IPS DF 6.9 (cell line): ENCODE data around the gene MRM3.
"Not testable (repeated sequence)": the region's sequence is repeated elsewhere in the genome, so short reads cannot be mapped to it uniquely, and the experiment has no call there.

Experiments
- DNase-seq: peaks from one replicate; pipeline ENCODE4 v3.0.0-alpha.2; 2013; ENCODE audit warnings: low read depth, low spot score
- H3K27ac ChIP-seq: one replicate; pipeline ENCODE4 v1.5.1; 2013; ENCODE audit warnings: low read length, control low read depth
- H3K27me3 ChIP-seq: 2 replicates; pipeline ENCODE4 v1.6.1; 2013; ENCODE audit warnings: mild to moderate bottlenecking, low read length; ENCODE audit not compliant: control insufficient read depth, insufficient read depth
- H3K36me3 ChIP-seq: 2 replicates; pipeline ENCODE4 v1.6.1; 2013; ENCODE audit warnings: low read length; ENCODE audit not compliant: control insufficient read depth, insufficient read depth
- H3K4me1 ChIP-seq: 2 replicates; pipeline ENCODE4 v1.6.1; 2013; ENCODE audit warnings: low read length; ENCODE audit not compliant: control insufficient read depth, insufficient read depth
- H3K4me3 ChIP-seq: 2 replicates; pipeline ENCODE4 v1.5.1; 2013; ENCODE audit warnings: mild to moderate bottlenecking, low read length
- H3K9me3 ChIP-seq: 2 replicates; pipeline ENCODE4 v1.6.1; 2013; ENCODE audit warnings: low read length, inconsistent platforms; ENCODE audit not compliant: control insufficient read depth, insufficient read depth
- WGBS: extraction: QIAGEN DNeasy Blood & Tissue Kit; methylation state at CpG from one replicate; pipeline ENCODE4 v1.1.7; 2013; ENCODE audit warnings: mixed read lengths, missing lambda C conversion rate; ENCODE audit not compliant: insufficient read length, insufficient coverage; 5-methylcytosine and 5-hydroxymethylcytosine counted together

MRM3 gene

GRCh38 chr17:785901-786300 lies 3.7 kb downstream of the MRM3 start:
- H3K27me3 ChIP-seq, DNase-seq, H3K9me3 ChIP-seq, H3K36me3 ChIP-seq, H3K4me1 ChIP-seq, H3K27ac ChIP-seq, H3K4me3 ChIP-seq: not testable (repeated sequence)
- no CpG with 5 or more reads among the region's 7 CpGs for WGBS

- Histone ChIP-seq H3K9me3 (no peaks in the 10 kb centered on the region), H3K4me3 (no peak overlapping the region), H3K27ac (no peak overlapping the region), H3K4me1 (peaks cover 2% of the 10 kb centered on the region; the same call in 1 of the 2 replicates), H3K36me3 (peaks cover 11% of the 10 kb centered on the region), H3K27me3 (no peaks in the 10 kb centered on the region)
- no CpG with 5 or more reads among the region's 12 CpGs for WGBS
- DNase-seq = no peak
Measured at GRCh38 chr17:787641-788221, 5.6 kb downstream of the MRM3 start.

- H3K36me3 ChIP-seq = peaks cover 11% of the 10 kb centered on the region
- no peak overlapping the region for H3K27ac ChIP-seq
- no peaks in the 10 kb centered on the region for H3K27me3 ChIP-seq
- H3K9me3 ChIP-seq = no peaks in the 10 kb centered on the region
- no peak for DNase-seq
- no peaks in the 10 kb centered on the region for H3K4me1 ChIP-seq
- no CpG with 5 or more reads among the region's 4 CpGs for WGBS
- H3K4me3 ChIP-seq = no peak overlapping the region
Measured at GRCh38 chr17:788551-788950, 6.4 kb downstream of the MRM3 start.

- WGBS = no CpG with 5 or more reads among the region's 14 CpGs
- Histone ChIP-seq H3K27ac (no peak overlapping the region), H3K9me3 (no peaks in the 10 kb centered on the region), H3K4me3 (no peak overlapping the region), H3K36me3 (peaks cover 11% of the 10 kb centered on the region), H3K4me1 (no peaks in the 10 kb centered on the region), H3K27me3 (no peaks in the 10 kb centered on the region)
- no peak for DNase-seq
Measured at GRCh38 chr17:789160-789840, 7.1 kb downstream of the MRM3 start.

- not testable (repeated sequence) for H3K9me3 ChIP-seq, DNase-seq, H3K27ac ChIP-seq, H3K4me1 ChIP-seq, H3K4me3 ChIP-seq, H3K27me3 ChIP-seq
- H3K36me3 ChIP-seq = peaks cover 11% of the 10 kb centered on the region
- no CpG with 5 or more reads among the region's 38 CpGs for WGBS
Measured at GRCh38 chr17:789931-790873, 8.0 kb downstream of the MRM3 start.

GRCh38 chr17:790874-791247 lies 8.7 kb downstream of the MRM3 start:
- WGBS = no CpG with 5 or more reads among the region's 12 CpGs
- H3K9me3 ChIP-seq, H3K4me3 ChIP-seq, H3K27ac ChIP-seq, H3K4me1 ChIP-seq, H3K27me3 ChIP-seq, DNase-seq: not testable (repeated sequence)
- H3K36me3 ChIP-seq = peaks cover 11% of the 10 kb centered on the region

GRCh38 chr17:791829-792228 lies 9.7 kb downstream of the MRM3 start:
- H3K36me3 ChIP-seq = peaks cover 11% of the 10 kb centered on the region
- H3K27me3 ChIP-seq = no peaks in the 10 kb centered on the region
- no peak overlapping the region for H3K27ac ChIP-seq
- no peak for DNase-seq
- H3K9me3 ChIP-seq = no peaks in the 10 kb centered on the region
- H3K4me1 ChIP-seq = no peaks in the 10 kb centered on the region
- no peak overlapping the region for H3K4me3 ChIP-seq
- WGBS = no CpG with 5 or more reads among the region's 19 CpGs

GRCh38 chr17:792277-792676 lies 10.1 kb downstream of the MRM3 start:
- no peaks in the 10 kb centered on the region for H3K9me3 ChIP-seq
- DNase-seq = no peak
- no CpG with 5 or more reads among the region's 9 CpGs for WGBS
- H3K4me1 ChIP-seq = no peaks in the 10 kb centered on the region
- H3K36me3 ChIP-seq = peaks cover 11% of the 10 kb centered on the region
- H3K27ac ChIP-seq = no peak overlapping the region
- no peaks in the 10 kb centered on the region for H3K27me3 ChIP-seq
- no peak overlapping the region for H3K4me3 ChIP-seq

- no peak for DNase-seq
- WGBS = no CpG with 5 or more reads among the region's 18 CpGs
- H3K27ac ChIP-seq = no peak overlapping the region
Measured at GRCh38 chr17:794876-795275, 12.7 kb downstream of the MRM3 start.

GRCh38 chr17:795276-795675 lies 13.1 kb downstream of the MRM3 start:
- WGBS = no CpG with 5 or more reads among the region's 14 CpGs
- no peak for DNase-seq
- Histone ChIP-seq H3K4me3 (no peak overlapping the region), H3K36me3 (peaks cover 11% of the 10 kb centered on the region), H3K4me1 (no peaks in the 10 kb centered on the region), H3K9me3 (no peaks in the 10 kb centered on the region), H3K27me3 (no peaks in the 10 kb centered on the region), H3K27ac (no peak overlapping the region)

More at GRCh38 chr17:794876-795275, 12.7 kb downstream of the MRM3 start:
- H3K4me3 ChIP-seq = no peak overlapping the region
- no peaks in the 10 kb centered on the region for H3K9me3 ChIP-seq
- H3K4me1 ChIP-seq = no peaks in the 10 kb centered on the region
- no peaks in the 10 kb centered on the region for H3K27me3 ChIP-seq
- H3K36me3 ChIP-seq = peaks cover 11% of the 10 kb centered on the region
